SK-N-SH treated with all-trans-retinoic acid at 6 μM for 48 hours (cell line): ENCODE measurements around the gene TTR.

Experiments
- ATAC-seq: fragments of 200-7000 bp; cut with Tn5 transposase; 3 replicates; pipeline ENCODE4 v1.9.1; 2020; ENCODE audit warnings: mild to moderate bottlenecking, moderate library complexity
- ARNTL ChIP-seq: fragments of 450-650 bp; formaldehyde crosslinking; IDR thresholded peaks from 2 replicates; pipeline ENCODE4 v1.5.0; 2020; ENCODE audit warnings: low read depth, mild to moderate bottlenecking, moderate library complexity, borderline replicate concordance
- BACH2 ChIP-seq: fragments of 250-450 bp; sonication (Bioruptor Pico); IDR thresholded peaks from 2 replicates; pipeline ENCODE4 v1.9.0; 2021; ENCODE audit warnings: mild to moderate bottlenecking, borderline replicate concordance
- CREB5 ChIP-seq: fragments of 250-450 bp; sonication (Bioruptor Pico); IDR thresholded peaks from 2 replicates; pipeline ENCODE4 v1.5.1; 2020; ENCODE audit warnings: low read depth, mild to moderate bottlenecking, moderate library complexity
- ESRRG ChIP-seq: fragments of 250-450 bp; sonication (Bioruptor Pico); IDR thresholded peaks from 2 replicates; pipeline ENCODE4 v1.6.1; 2021; ENCODE audit warnings: mild to moderate bottlenecking
- GLIS3 ChIP-seq: fragments of 250-450 bp; sonication (Bioruptor Pico); IDR thresholded peaks from 2 replicates; pipeline ENCODE4 v1.5.0; 2020; ENCODE audit warnings: mild to moderate bottlenecking, moderate library complexity
- ISL1 ChIP-seq: fragments of 250-450 bp; sonication (Bioruptor Pico); IDR thresholded peaks from 2 replicates; pipeline ENCODE4 v2.1.2; 2022; ENCODE audit warnings: mild to moderate bottlenecking, moderate library complexity
- OSR1 ChIP-seq: fragments of 250-450 bp; sonication (Bioruptor Pico); IDR thresholded peaks from 2 replicates; pipeline ENCODE4 v1.8.0; 2022; ENCODE audit warnings: moderate library complexity, mild to moderate bottlenecking, inconsistent platforms
- PATZ1 ChIP-seq: fragments of 250-450 bp; sonication (Bioruptor Pico); IDR thresholded peaks from 2 replicates; pipeline ENCODE4 v1.8.0; 2020; ENCODE audit warnings: mild to moderate bottlenecking, moderate library complexity, borderline replicate concordance
- PPARA ChIP-seq: fragments of 250-450 bp; sonication (Bioruptor Pico); IDR thresholded peaks from 2 replicates; pipeline ENCODE4 v1.5.0; 2020; ENCODE audit warnings: mild to moderate bottlenecking, borderline replicate concordance
- RARB ChIP-seq: fragments of 250-450 bp; sonication (Bioruptor Pico); IDR thresholded peaks from 2 replicates; pipeline ENCODE4 v1.8.0; 2021; ENCODE audit warnings: mild to moderate bottlenecking, moderate library complexity
- SNAI2 ChIP-seq: fragments of 250-450 bp; sonication (Bioruptor Pico); IDR thresholded peaks from 2 replicates; pipeline ENCODE4 v1.5.0; 2020; ENCODE audit warnings: mild to moderate bottlenecking, moderate library complexity
- TCF4 ChIP-seq: fragments of 250-450 bp; sonication (Bioruptor Pico); IDR thresholded peaks from 2 replicates; pipeline ENCODE4 v1.8.0; 2021; ENCODE audit warnings: mild to moderate bottlenecking, moderate library complexity, borderline replicate concordance
- TOX ChIP-seq: fragments of 250-450 bp; sonication (Bioruptor Pico); IDR thresholded peaks from 2 replicates; pipeline ENCODE4 v1.8.0; 2021; ENCODE audit warnings: mild to moderate bottlenecking, moderate library complexity, borderline replicate concordance
- TSHZ2 ChIP-seq: fragments of 250-450 bp; sonication (Bioruptor Pico); IDR thresholded peaks from 2 replicates; pipeline ENCODE4 v1.5.0; 2020; ENCODE audit warnings: mild to moderate bottlenecking, moderate library complexity
- ZC3H10 ChIP-seq: fragments of 250-450 bp; sonication (Bioruptor Pico); IDR thresholded peaks from 2 replicates; pipeline ENCODE4 v1.5.1; 2021; ENCODE audit warnings: mild to moderate bottlenecking, moderate library complexity
- ZFP3 ChIP-seq: fragments of 250-450 bp; sonication (Bioruptor Pico); IDR thresholded peaks from 2 replicates; pipeline ENCODE4 v1.5.0; 2020; ENCODE audit warnings: mild to moderate bottlenecking, moderate library complexity
- ZFP30 ChIP-seq: fragments of 450-650 bp; formaldehyde crosslinking; IDR thresholded peaks from 2 replicates; pipeline ENCODE4 v1.5.0; 2022; ENCODE audit warnings: mild to moderate bottlenecking, moderate library complexity
- ZNF565 ChIP-seq: fragments of 450-650 bp; formaldehyde crosslinking; conservative IDR thresholded peaks from 2 replicates; pipeline ENCODE4 v1.5.0; 2020; ENCODE audit warnings: low read depth, mild to moderate bottlenecking, moderate library complexity
- ZNF70 ChIP-seq: fragments of 450-650 bp; formaldehyde crosslinking; IDR thresholded peaks from 2 replicates; pipeline ENCODE4 v1.5.0; 2020; ENCODE audit warnings: mild to moderate bottlenecking, moderate library complexity
- ZNF8 ChIP-seq: fragments of 450-650 bp; formaldehyde crosslinking; IDR thresholded peaks from 2 replicates; pipeline ENCODE4 v1.5.0; 2020; ENCODE audit warnings: mild to moderate bottlenecking, moderate library complexity
- TF ChIP-seq, protein P1 (sequence below): fragments of 250-450 bp; sonication (Bioruptor Pico); IDR thresholded peaks from 2 replicates; pipeline ENCODE4 v1.5.1; 2021; ENCODE audit warnings: mild to moderate bottlenecking, moderate library complexity

Gene TTR

DNA sequence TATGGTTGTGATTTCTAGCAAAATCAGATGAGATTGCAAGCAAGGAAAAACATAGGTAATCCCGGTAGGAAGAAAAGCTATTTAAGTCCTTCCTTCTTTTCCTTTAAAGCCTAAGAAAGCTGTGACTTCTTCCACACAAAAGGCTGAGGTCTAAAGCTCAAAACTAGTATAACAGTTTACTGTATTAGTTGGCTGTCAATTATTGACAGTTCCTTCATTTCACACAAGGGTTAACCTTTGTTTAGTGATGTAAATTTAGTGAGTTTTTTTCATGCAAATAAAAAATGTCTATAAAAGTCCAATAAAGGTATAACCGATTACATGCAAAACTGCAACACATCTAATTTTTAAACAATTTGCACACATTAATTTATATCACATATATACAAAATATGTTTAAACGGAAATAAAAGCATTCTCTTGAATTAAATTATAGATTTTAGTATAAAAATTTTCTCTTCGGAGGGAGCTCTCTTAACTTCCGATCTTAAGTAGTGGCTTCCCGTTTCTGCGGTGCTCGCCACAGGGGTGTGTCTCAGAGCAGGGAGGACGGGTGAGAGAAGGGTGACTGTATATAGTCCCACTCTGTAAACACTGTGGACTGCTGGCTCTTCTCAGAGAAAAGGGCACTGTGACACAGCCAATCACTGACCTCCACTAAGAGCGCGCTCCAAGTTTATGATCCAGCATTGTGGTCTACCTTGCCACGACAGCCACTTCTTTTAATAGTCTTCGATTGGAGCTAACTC lies 33.4 kb downstream of the TTR start (continued):
- TF ChIP-seq SNAI2 (no peak), ARNTL (CRISPR knock-in tag) (no peak)

DNA sequence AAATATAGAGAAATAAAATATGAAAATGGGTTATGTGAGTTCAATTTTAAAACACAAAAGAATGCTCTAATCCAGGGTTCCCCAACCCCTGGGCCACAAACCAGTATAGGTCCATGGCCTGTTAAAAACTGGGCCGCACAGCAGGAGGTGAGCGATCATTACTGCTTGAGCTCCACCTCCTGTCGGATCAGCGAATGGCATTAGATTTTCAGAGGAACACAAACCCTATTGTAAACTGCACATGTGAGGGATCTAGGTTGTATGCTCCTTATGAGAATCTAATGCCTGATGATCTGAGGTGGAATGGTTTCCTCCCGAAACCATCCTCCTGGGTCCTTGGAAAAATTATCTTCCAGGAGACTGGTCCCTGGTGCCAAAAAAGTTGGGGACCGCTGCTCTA lies 34.7 kb downstream of the TTR start:
- no peak for ATAC-seq
- TF ChIP-seq, protein P1, sequence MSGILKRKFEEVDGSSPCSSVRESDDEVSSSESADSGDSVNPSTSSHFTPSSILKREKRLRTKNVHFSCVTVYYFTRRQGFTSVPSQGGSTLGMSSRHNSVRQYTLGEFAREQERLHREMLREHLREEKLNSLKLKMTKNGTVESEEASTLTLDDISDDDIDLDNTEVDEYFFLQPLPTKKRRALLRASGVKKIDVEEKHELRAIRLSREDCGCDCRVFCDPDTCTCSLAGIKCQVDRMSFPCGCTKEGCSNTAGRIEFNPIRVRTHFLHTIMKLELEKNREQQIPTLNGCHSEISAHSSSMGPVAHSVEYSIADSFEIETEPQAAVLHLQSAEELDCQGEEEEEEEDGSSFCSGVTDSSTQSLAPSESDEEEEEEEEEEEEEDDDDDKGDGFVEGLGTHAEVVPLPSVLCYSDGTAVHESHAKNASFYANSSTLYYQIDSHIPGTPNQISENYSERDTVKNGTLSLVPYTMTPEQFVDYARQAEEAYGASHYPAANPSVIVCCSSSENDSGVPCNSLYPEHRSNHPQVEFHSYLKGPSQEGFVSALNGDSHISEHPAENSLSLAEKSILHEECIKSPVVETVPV, result no peak
- TF ChIP-seq ESRRG (CRISPR knock-in tag) (no peak), ISL1 (CRISPR knock-in tag) (no peak), PATZ1 (CRISPR knock-in tag) (no peak), ZNF565 (CRISPR knock-in tag) (no peak), OSR1 (CRISPR knock-in tag) (no peak), GLIS3 (no peak), SNAI2 (no peak), ARNTL (CRISPR knock-in tag) (no peak), PPARA (no peak), TSHZ2 (CRISPR knock-in tag) (no peak), ZNF70 (CRISPR knock-in tag) (no peak), RARB (no peak), CREB5 (no peak), TOX (CRISPR knock-in tag) (no peak), TCF4 (CRISPR knock-in tag) (no peak), ZFP3 (no peak)

DNA sequence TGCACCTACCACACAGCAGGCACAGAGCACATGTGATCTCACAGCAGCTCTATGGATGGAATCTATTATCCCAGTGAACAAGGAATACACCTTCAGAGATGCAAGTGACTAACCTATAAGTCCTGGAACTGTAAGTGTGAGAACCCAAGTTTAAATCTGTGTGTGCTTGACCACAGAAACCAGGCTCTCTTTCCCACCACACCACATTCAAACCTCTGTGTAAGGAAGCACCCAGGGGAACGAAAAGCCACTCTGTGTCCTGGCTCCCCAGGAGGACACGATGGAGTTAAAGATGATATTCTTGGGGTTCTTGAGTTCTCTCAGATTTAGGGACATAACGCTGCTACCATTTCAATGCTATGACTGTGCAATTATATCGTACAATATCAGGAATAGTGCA lies 38.9 kb downstream of the TTR start:
- no peak for ATAC-seq
- TF ChIP-seq ARNTL (CRISPR knock-in tag) (no peak), ZNF70 (CRISPR knock-in tag) (no peak), OSR1 (CRISPR knock-in tag) (no peak), ISL1 (CRISPR knock-in tag) (no peak), ZNF8 (CRISPR knock-in tag) (no peak), ZNF565 (CRISPR knock-in tag) (no peak), ZFP30 (no peak), ZFP3 (no peak), GLIS3 (no peak), RARB (no peak), SNAI2 (no peak), BACH2 (CRISPR knock-in tag) (no peak), ESRRG (CRISPR knock-in tag) (no peak), ZC3H10 (CRISPR knock-in tag) (no peak)
- TF ChIP-seq, protein P1, result no peak
